A549 (cell line): ENCODE data around the gene HNRNPUL2. TPM values are rescaled to one million over a fixed set of nuclear protein-coding genes. Genes with fewer than 3 reads are reported as not detected.
A peak's percentile ranks its signal among the peaks of the same experiment; 100 is the strongest.

Experiments
- ATAC-seq, 2 experiments: fragments of 200-7000 bp in 1 of 2; fragments of >200 bp in 1 of 2; cut with Nextera tagmentation in 1 of 2; cut with Tn5 transposase in 1 of 2; 3 replicates each; pipeline versions ENCODE4 v1.8.0 to v1.9.1; 2018 to 2020; ENCODE audit warnings: mild to moderate bottlenecking in 1 of 2, moderate library complexity in 1 of 2
- CTCF ChIA-PET: fragments of 300-600 bp; sonication (Branson Sonifier 250); formaldehyde crosslinking; extraction: SDS; loops from one replicate; lab custom pipeline; 2021; ENCODE audit warnings: antibody characterized with exemption, inconsistent platforms; lab: Yijun Ruan, JAX
- POLR2A ChIA-PET: fragments of 350-600 bp; formaldehyde crosslinking; extraction: SDS; loops from one replicate; lab custom pipeline; 2021; ENCODE audit warnings: antibody characterized with exemption, inconsistent platforms; lab: Yijun Ruan, JAX
- DNase-seq, 2 experiments: peaks; one replicate each; pipeline versions ENCODE4 v3.0.0 to v3.0.0-alpha.2; 2011 to 2016; ENCODE audit warnings: low read depth in 1 of 2, low spot score in 1 of 2
- FAIRE-seq: peaks from 2 replicates; lab custom pipeline; 2011; peaks lifted over from hg19 to GRCh38; lab: Jason Lieb, UNC
- H3K27ac ChIP-seq, 2 experiments: fragments of >200 bp; sonication (Bioruptor Twin); formaldehyde crosslinking; 3 replicates each; pipeline ENCODE4 v1.5.1; 2016 to 2017
- H3K4me1 ChIP-seq: fragments of >200 bp; sonication (Bioruptor Twin); formaldehyde crosslinking; 3 replicates; pipeline ENCODE4 v1.6.1; 2016
- H3K4me2 ChIP-seq: fragments of >200 bp; sonication (Bioruptor Twin); formaldehyde crosslinking; 3 replicates; pipeline ENCODE4 v1.6.1; 2016
- H3K4me3 ChIP-seq: fragments of >200 bp; sonication (Bioruptor Twin); formaldehyde crosslinking; 3 replicates; pipeline ENCODE4 v1.5.1; 2016
- H3K9me3 ChIP-seq: fragments of >200 bp; sonication (Bioruptor Twin); formaldehyde crosslinking; 3 replicates; pipeline ENCODE4 v1.6.1; 2016
- CEBPB ChIP-seq, 2 experiments: fragments of >200 bp in 1 of 2; sonication (Bioruptor Twin) in 1 of 2; formaldehyde crosslinking in 1 of 2; IDR thresholded peaks; 2 replicates each; pipeline ENCODE4 v1.6.1; 2012 to 2016
- CHD2 ChIP-seq: fragments of 150-350 bp; IDR thresholded peaks from 2 replicates; pipeline ENCODE4 v1.6.1; 2014; ENCODE audit warnings: low read length; ENCODE audit not compliant: partially characterized antibody
- FOSL2 ChIP-seq, 2 experiments: fragments of 450-650 bp in 1 of 2; fragments of >200 bp in 1 of 2; sonication (Bioruptor Twin) in 1 of 2; formaldehyde crosslinking; IDR thresholded peaks; 2 replicates each; pipeline versions ENCODE4 v1.5.0 to v1.6.1; 2016 to 2020; ENCODE audit warnings: mild to moderate bottlenecking in 1 of 2, moderate library complexity in 1 of 2
- GATA3 ChIP-seq: IDR thresholded peaks from 2 replicates; pipeline ENCODE4 v1.6.1; 2012; ENCODE audit warnings: borderline replicate concordance
- HDAC2 ChIP-seq: fragments of 200-600 bp; sonication (generic); IDR thresholded peaks from 2 replicates; pipeline ENCODE4 v1.6.1; 2016
- HOXB13 ChIP-seq: fragments of 250-450 bp; sonication (Bioruptor Pico); IDR thresholded peaks from 2 replicates; pipeline ENCODE4 v1.5.0; 2020; ENCODE audit warnings: low read depth, mild to moderate bottlenecking, moderate library complexity
- JUN ChIP-seq, 2 experiments: fragments of >200 bp; sonication (Bioruptor Twin); formaldehyde crosslinking; IDR thresholded peaks; 2 replicates in 1 of 2; 3 replicates in 1 of 2; pipeline ENCODE4 v1.6.1; 2016 to 2017
- KDM1A ChIP-seq: fragments of 200-600 bp; sonication (generic); IDR thresholded peaks from 2 replicates; pipeline ENCODE4 v1.6.1; 2016; ENCODE audit warnings: low read depth, mild to moderate bottlenecking
- MAFK ChIP-seq: fragments of 450-650 bp; IDR thresholded peaks from 2 replicates; pipeline ENCODE4 v1.6.1; 2014; ENCODE audit not compliant: partially characterized antibody
- MAZ ChIP-seq: fragments of 150-350 bp; IDR thresholded peaks from 2 replicates; pipeline ENCODE4 v1.6.1; 2014; ENCODE audit warnings: antibody characterized with exemption, low read depth, low read length, borderline replicate concordance
- PHF8 ChIP-seq: fragments of 200-600 bp; sonication (generic); IDR thresholded peaks from 2 replicates; pipeline ENCODE4 v1.6.1; 2016; ENCODE audit warnings: low read depth, mild to moderate bottlenecking, antibody characterized with exemption, moderate library complexity, borderline replicate concordance
- POLR2A ChIP-seq: IDR thresholded peaks from 2 replicates; pipeline ENCODE4 v1.6.1; 2012; ENCODE audit warnings: mild to moderate bottlenecking, low read length
- POLR2AphosphoS2 ChIP-seq: conservative IDR thresholded peaks from 2 replicates; pipeline ENCODE4 v1.6.1; 2012; ENCODE audit warnings: low read length, improper control_type of control experiment, inconsistent platforms
- RCOR1 ChIP-seq: fragments of 150-350 bp; IDR thresholded peaks from 2 replicates; pipeline ENCODE4 v1.6.1; 2014; ENCODE audit warnings: antibody characterized with exemption, low read length, low read depth
- RFX5 ChIP-seq: fragments of 450-650 bp; IDR thresholded peaks from 2 replicates; pipeline ENCODE4 v1.7.1; 2014; ENCODE audit warnings: antibody characterized with exemption, mild to moderate bottlenecking, moderate library complexity
- RNF2 ChIP-seq: fragments of 200-600 bp; sonication (generic); IDR thresholded peaks from 2 replicates; pipeline ENCODE4 v1.6.1; 2016; ENCODE audit warnings: low read depth, mild to moderate bottlenecking, antibody characterized with exemption, moderate library complexity, borderline replicate concordance
- SREBF2 ChIP-seq: fragments of 450-650 bp; IDR thresholded peaks from 2 replicates; pipeline ENCODE4 v1.6.1; 2014; ENCODE audit warnings: mild to moderate bottlenecking, moderate library complexity
- TFCP2L1 ChIP-seq: fragments of 250-450 bp; sonication (Bioruptor Pico); IDR thresholded peaks from 2 replicates; pipeline ENCODE4 v1.5.0; 2021; ENCODE audit warnings: mild to moderate bottlenecking
- TP53 ChIP-seq: fragments of 250-450 bp; sonication (Bioruptor Pico); IDR thresholded peaks from 2 replicates; pipeline ENCODE4 v1.5.0; 2021; ENCODE audit warnings: mild to moderate bottlenecking, moderate library complexity
- ZC3H11A ChIP-seq: fragments of 450-650 bp; IDR thresholded peaks from 2 replicates; pipeline ENCODE4 v1.6.1; 2014; ENCODE audit warnings: antibody characterized with exemption, mild to moderate bottlenecking
- WGBS: methylation state at CpG from one replicate; pipeline ENCODE4 v1.1.6; 2017; ENCODE audit errors: missing lambda C conversion rate; 5-methylcytosine and 5-hydroxymethylcytosine counted together
- polyA plus RNA-seq, 4 experiments: library from polyadenylated mRNA; depleted of rRNA in 3 of 4; stranded (reverse); fragments of >200 nt; fragmentation: RNase III in 1 of 4; extraction: RNeasy Plus Mini Kit Qiagen cat#74134 plus additional on column Dnase treatment in 1 of 4; gene quantifications; 2 replicates in 3 of 4; 3 replicates in 1 of 4; pipeline ENCODE4 v1.2.3, GENCODE V29; 2011 to 2017
- TF ChIP-seq, protein P1 (sequence below): IDR thresholded peaks from 2 replicates; pipeline ENCODE4 v1.6.1; 2012
- TF ChIP-seq, protein P2 (sequence below): fragments of 200-600 bp; sonication (generic); IDR thresholded peaks from 2 replicates; pipeline ENCODE4 v1.6.1; 2016; ENCODE audit warnings: antibody characterized with exemption, mild to moderate bottlenecking, moderate library complexity
- TF ChIP-seq, protein P3 (sequence below): fragments of 450-650 bp; IDR thresholded peaks from 2 replicates; pipeline ENCODE4 v1.6.1; 2014; ENCODE audit warnings: antibody characterized with exemption
- TF ChIP-seq, protein P4 (sequence below): fragments of >200 bp; sonication (Bioruptor Twin); formaldehyde crosslinking; IDR thresholded peaks from 3 replicates; pipeline ENCODE4 v1.6.1; 2016

Gene HNRNPUL2
- polyA plus RNA-seq, 2 of the 4 experiments (the other 2 are of a cell fraction): 31.4 to 74.4 TPM

DNA sequence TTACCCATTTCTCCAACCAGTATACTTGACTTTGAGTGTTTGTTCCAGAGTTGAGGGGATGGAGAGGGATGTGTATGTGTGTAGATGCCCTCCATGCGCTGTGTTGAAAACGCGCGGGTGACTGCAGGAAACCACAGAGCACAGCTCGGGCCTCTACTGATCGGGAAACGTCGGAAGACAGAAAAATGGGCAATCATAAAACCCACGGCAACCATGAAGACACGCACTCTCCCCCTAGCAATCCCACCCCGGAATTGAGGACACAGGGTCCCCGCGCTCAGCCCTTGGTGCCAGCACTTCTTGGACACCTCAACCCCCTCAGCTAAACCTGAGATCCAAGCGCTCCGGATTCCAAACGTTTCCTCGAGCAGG lies 56.0 kb downstream of the HNRNPUL2 start:
- POLR2A ChIA-PET: interaction anchor here (0.8 to 3.3 kb wide), 15 partner anchors 9 to 210 kb away, joined by 3 to 34 read pairs (median 7); partner anchors contain the start of genes B3GAT3, EEF1G, GANAB and HNRNPUL2
- DNase-seq (no peak), FAIRE-seq (no peak), ATAC-seq (peak; percentile 43 to 55)
- no peak for TF ChIP-seq RCOR1
- TF ChIP-seq PHF8: peak; percentile 18; the same call in 1 of the 2 replicates
- TF ChIP-seq MAFK: no peak
- TF ChIP-seq HDAC2: no peak
- TF ChIP-seq MAZ: no peak
- TF ChIP-seq, protein P1, sequence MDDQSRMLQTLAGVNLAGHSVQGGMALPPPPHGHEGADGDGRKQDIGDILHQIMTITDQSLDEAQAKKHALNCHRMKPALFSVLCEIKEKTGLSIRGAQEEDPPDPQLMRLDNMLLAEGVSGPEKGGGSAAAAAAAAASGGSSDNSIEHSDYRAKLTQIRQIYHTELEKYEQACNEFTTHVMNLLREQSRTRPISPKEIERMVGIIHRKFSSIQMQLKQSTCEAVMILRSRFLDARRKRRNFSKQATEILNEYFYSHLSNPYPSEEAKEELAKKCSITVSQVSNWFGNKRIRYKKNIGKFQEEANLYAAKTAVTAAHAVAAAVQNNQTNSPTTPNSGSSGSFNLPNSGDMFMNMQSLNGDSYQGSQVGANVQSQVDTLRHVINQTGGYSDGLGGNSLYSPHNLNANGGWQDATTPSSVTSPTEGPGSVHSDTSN: 0 out of 2 replicates have a peak, but pooled peaks have one; percentile 6
- CTCF ChIA-PET: interaction anchor here (1.1 to 9.0 kb wide), 7 partner anchors 10 to 96 kb away, joined by 3 to 72 read pairs (median 5); partner anchors contain the start of genes BSCL2, EML3, GNG3 and LRRN4CL
- WGBS: 2% methylated on average over 13 of the region's 17 CpGs
- Histone ChIP-seq H3K4me1 (peaks cover 36% of the 10 kb centered on the region), H3K4me3 (peak overlapping the region; percentile 90), H3K9me3 (no peaks in the 10 kb centered on the region), H3K27ac (peak overlapping the region; percentile 97 to 98), H3K4me2 (peak overlapping the region; percentile 64)

DNA sequence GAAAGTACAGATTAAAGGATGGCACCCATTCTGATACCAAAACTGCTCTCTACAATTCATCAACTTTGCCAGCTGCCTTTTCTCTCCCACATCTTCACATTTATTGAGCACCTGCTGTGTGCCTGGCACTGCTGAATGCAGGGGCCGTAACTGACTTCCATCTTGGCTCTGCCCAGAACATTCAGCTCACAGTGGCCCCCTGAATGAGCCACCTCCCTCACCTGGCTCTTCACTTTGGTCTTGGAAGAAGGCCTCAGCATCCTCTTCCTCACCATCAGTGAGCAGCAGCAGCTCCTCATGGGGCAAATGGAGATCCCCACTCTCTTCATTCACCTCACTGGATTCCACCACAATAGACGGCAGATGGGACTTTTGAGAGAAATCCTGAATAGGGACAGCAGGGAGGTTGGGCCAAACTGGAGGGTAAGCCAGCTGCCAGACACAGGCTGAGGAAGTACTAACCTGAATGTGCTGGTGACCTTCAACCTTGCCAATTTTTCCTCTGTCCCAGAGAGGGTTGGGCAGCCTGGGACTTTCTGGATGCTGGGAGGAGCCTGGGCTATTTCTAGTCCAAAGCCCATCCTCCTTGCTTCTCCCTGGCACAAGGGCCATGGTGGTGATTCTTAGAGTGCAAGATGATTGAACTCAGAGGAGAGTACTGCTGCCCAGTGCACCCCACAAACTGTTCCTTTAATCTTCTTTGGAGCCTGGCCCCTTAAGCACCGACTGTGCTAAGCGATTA lies 57.7 kb downstream of the HNRNPUL2 start:
- ChIA-PET POLR2A (interaction anchor here (0.7 to 3.3 kb wide), 4 partner anchors 16 to 58 kb away, joined by 3 to 34 read pairs (median 4); partner anchors contain the start of genes HNRNPUL2, INTS5 and TTC9C), CTCF (interaction anchor here (0.8 to 9.0 kb wide), 7 partner anchors 11 to 275 kb away, joined by 3 to 72 read pairs (median 3); partner anchors contain the start of genes HNRNPUL2 and LRRN4CL)
- ATAC-seq (peak in 1 of 2 experiments; percentile 5; a peak in 2 of 6 replicates), FAIRE-seq (no peak), DNase-seq (peak in 1 of 2 experiments; percentile 56)
- Histone ChIP-seq H3K27ac (peak overlapping the region in 1 of 2 experiments; percentile 11; a peak in 2 of 6 replicates), H3K9me3 (no peaks in the 10 kb centered on the region), H3K4me1 (peaks cover 36% of the 10 kb centered on the region), H3K4me3 (no peak overlapping the region), H3K4me2 (peak overlapping the region; percentile 64; the same call in 2 of the 3 replicates)
- WGBS: 77% methylated on average over 4 of the region's 4 CpGs
- no peak for TF ChIP-seq TP53
- TF ChIP-seq CEBPB (IDR thresholded peaks at IDR 0.05): no peak
- TF ChIP-seq HOXB13: no peak
- TF ChIP-seq ZC3H11A: no peak
- TF ChIP-seq MAFK: no peak
- TF ChIP-seq, protein P2, sequence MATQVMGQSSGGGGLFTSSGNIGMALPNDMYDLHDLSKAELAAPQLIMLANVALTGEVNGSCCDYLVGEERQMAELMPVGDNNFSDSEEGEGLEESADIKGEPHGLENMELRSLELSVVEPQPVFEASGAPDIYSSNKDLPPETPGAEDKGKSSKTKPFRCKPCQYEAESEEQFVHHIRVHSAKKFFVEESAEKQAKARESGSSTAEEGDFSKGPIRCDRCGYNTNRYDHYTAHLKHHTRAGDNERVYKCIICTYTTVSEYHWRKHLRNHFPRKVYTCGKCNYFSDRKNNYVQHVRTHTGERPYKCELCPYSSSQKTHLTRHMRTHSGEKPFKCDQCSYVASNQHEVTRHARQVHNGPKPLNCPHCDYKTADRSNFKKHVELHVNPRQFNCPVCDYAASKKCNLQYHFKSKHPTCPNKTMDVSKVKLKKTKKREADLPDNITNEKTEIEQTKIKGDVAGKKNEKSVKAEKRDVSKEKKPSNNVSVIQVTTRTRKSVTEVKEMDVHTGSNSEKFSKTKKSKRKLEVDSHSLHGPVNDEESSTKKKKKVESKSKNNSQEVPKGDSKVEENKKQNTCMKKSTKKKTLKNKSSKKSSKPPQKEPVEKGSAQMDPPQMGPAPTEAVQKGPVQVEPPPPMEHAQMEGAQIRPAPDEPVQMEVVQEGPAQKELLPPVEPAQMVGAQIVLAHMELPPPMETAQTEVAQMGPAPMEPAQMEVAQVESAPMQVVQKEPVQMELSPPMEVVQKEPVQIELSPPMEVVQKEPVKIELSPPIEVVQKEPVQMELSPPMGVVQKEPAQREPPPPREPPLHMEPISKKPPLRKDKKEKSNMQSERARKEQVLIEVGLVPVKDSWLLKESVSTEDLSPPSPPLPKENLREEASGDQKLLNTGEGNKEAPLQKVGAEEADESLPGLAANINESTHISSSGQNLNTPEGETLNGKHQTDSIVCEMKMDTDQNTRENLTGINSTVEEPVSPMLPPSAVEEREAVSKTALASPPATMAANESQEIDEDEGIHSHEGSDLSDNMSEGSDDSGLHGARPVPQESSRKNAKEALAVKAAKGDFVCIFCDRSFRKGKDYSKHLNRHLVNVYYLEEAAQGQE: no peak
- TF ChIP-seq JUN (IDR thresholded peaks at IDR 0.05): no peak
- no peak for TF ChIP-seq TFCP2L1
- TF ChIP-seq, protein P3, sequence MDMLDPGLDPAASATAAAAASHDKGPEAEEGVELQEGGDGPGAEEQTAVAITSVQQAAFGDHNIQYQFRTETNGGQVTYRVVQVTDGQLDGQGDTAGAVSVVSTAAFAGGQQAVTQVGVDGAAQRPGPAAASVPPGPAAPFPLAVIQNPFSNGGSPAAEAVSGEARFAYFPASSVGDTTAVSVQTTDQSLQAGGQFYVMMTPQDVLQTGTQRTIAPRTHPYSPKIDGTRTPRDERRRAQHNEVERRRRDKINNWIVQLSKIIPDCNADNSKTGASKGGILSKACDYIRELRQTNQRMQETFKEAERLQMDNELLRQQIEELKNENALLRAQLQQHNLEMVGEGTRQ: no peak
- TF ChIP-seq, protein P4, sequence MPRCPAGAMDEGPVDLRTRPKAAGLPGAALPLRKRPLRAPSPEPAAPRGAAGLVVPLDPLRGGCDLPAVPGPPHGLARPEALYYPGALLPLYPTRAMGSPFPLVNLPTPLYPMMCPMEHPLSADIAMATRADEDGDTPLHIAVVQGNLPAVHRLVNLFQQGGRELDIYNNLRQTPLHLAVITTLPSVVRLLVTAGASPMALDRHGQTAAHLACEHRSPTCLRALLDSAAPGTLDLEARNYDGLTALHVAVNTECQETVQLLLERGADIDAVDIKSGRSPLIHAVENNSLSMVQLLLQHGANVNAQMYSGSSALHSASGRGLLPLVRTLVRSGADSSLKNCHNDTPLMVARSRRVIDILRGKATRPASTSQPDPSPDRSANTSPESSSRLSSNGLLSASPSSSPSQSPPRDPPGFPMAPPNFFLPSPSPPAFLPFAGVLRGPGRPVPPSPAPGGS: no peak
- no peak for TF ChIP-seq POLR2A
- no peak for TF ChIP-seq CHD2
- no peak for TF ChIP-seq RNF2
- TF ChIP-seq POLR2AphosphoS2: no peak
- TF ChIP-seq KDM1A: no peak
- no peak for TF ChIP-seq FOSL2 (IDR thresholded peaks at IDR 0.05)
- TF ChIP-seq FOSL2 (CRISPR knock-in tag; IDR thresholded peaks at IDR 0.05): no peak
- no peak for TF ChIP-seq GATA3
- no peak for TF ChIP-seq SREBF2
- no peak for TF ChIP-seq RFX5
